K562 (cell line): ENCODE measurements around the gene OLFM3.

Experiments
- CHCHD3 ChIP-seq: fragments of 250-450 bp; sonication (Bioruptor Pico); IDR thresholded peaks from 2 replicates; pipeline ENCODE4 v2.1.2; 2022; ENCODE audit warnings: mild to moderate bottlenecking
- CTCF ChIP-seq, 3 experiments: IDR thresholded peaks in 2 of 3; conservative IDR thresholded peaks in 1 of 3; 2 replicates each; pipeline ENCODE4 v1.5.1; 2011 to 2012; ENCODE audit warnings: low read length in 3 of 3, mild to moderate bottlenecking in 3 of 3, control low read depth in 2 of 3, improper control_type of control experiment in 1 of 3, inconsistent platforms in 1 of 3, low read depth in 1 of 3, mixed read lengths in 1 of 3, moderate library complexity in 1 of 3; ENCODE audit not compliant: insufficient read depth in 2 of 3
- FOXP1 ChIP-seq: sonication (generic); formaldehyde crosslinking; IDR thresholded peaks from 2 replicates; pipeline ENCODE4 v1.8.0; 2022; ENCODE audit warnings: mild to moderate bottlenecking, missing genetic modification reagents
- GABPB2 ChIP-seq: fragments of 250-450 bp; sonication (Bioruptor Pico); conservative IDR thresholded peaks from 2 replicates; pipeline ENCODE4 v1.5.1; 2021; ENCODE audit warnings: mild to moderate bottlenecking
- LEF1 ChIP-seq: fragments of 450-650 bp; IDR thresholded peaks from 2 replicates; pipeline ENCODE4 v1.6.1; 2016; ENCODE audit warnings: mild to moderate bottlenecking
- NBN ChIP-seq: fragments of 450-650 bp; IDR thresholded peaks from 2 replicates; pipeline ENCODE4 v1.6.1; 2016; ENCODE audit warnings: low read depth, mild to moderate bottlenecking
- POLR2A ChIP-seq: fragments of 450-650 bp; conservative IDR thresholded peaks from 2 replicates; pipeline ENCODE4 v1.6.1; 2016
- ZNF274 ChIP-seq: IDR thresholded peaks from 2 replicates; pipeline ENCODE4 v1.6.1; 2011; ENCODE audit warnings: low read depth, mild to moderate bottlenecking, low read length, moderate library complexity, borderline replicate concordance
- ZNF444 ChIP-seq: fragments of 250-450 bp; sonication (Bioruptor Pico); IDR thresholded peaks from 2 replicates; pipeline ENCODE4 v1.4.0; 2020; ENCODE audit warnings: mild to moderate bottlenecking, moderate library complexity

- TF ChIP-seq CTCF (IDR thresholded peaks at IDR 0.05 in 2 of 3, conservative IDR thresholded peaks at IDR 0.05 in 1 of 3; ENCODE audit: insufficient read depth in 2 of 3, low read depth in 1 of 3, low read length in 3 of 3) (no peak), POLR2A (no peak), GABPB2 (CRISPR knock-in tag) (no peak), CHCHD3 (CRISPR knock-in tag) (no peak), NBN (no peak), ZNF274 (no peak), LEF1 (no peak), FOXP1 (CRISPR knock-in tag) (no peak), ZNF444 (CRISPR knock-in tag) (no peak)
Measured at GRCh38 chr1:101953623-101954022, 43.1 kb downstream of the OLFM3 start.
